Panc1 (cell line): Measurements from ENCODE around the gene PDLIM7. TPM values are rescaled to one million over a fixed set of nuclear protein-coding genes. Genes with fewer than 3 reads are reported as not detected.
A peak's percentile ranks its signal among the peaks of the same experiment; 100 is the strongest.

Experiments used
- ATAC-seq: fragments of 200-7000 bp; cut with Tn5 transposase; 2 replicates; pipeline ENCODE4 v1.9.1; 2020; ENCODE audit warnings: mild to moderate bottlenecking, moderate library complexity
- BruUV-seq: library from RNA; stranded (reverse); fragments of 400-500 nt; replicated peaks from 2 replicates; lab custom pipeline; 2021; lab: Mats Ljungman, UMichigan
- CTCF ChIA-PET: fragments of 300-600 bp; sonication (Branson Sonifier 250); formaldehyde crosslinking; loops from one replicate; lab custom pipeline; 2022; ENCODE audit warnings: antibody characterized with exemption; lab: Charles Lee
- POLR2A ChIA-PET: fragments of 300-600 bp; sonication (Branson Sonifier 250); formaldehyde crosslinking; loops from one replicate; lab custom pipeline; 2022; ENCODE audit warnings: antibody characterized with exemption; lab: Charles Lee
- DNase-seq: peaks from one replicate; pipeline ENCODE4 v3.0.0-alpha.2; 2010; ENCODE audit warnings: low read depth, low spot score
- H3K27ac ChIP-seq: 2 replicates; pipeline ENCODE4 v1.5.1; 2011; ENCODE audit warnings: mild to moderate bottlenecking, low read length, inconsistent platforms
- H3K27me3 ChIP-seq: fragments of 200-500 bp; sonication (Bioruptor generic); 2 replicates; pipeline ENCODE4 v1.6.0; 2014; ENCODE audit warnings: low read length, inconsistent platforms; ENCODE audit not compliant: control insufficient read depth, insufficient read depth
- H3K36me3 ChIP-seq: fragments of 200-500 bp; sonication (Bioruptor generic); 2 replicates; pipeline ENCODE4 v1.5.1; 2014; ENCODE audit warnings: inconsistent platforms, mild to moderate bottlenecking, low read length, moderate library complexity; ENCODE audit not compliant: control insufficient read depth, insufficient read depth
- H3K4me1 ChIP-seq: 2 replicates; pipeline ENCODE4 v1.5.1; 2011; ENCODE audit warnings: inconsistent platforms, mild to moderate bottlenecking, low read length, moderate library complexity; ENCODE audit not compliant: control insufficient read depth, insufficient read depth
- H3K4me3 ChIP-seq, 2 experiments: 2 replicates each; pipeline ENCODE4 v1.5.1; 2011 to 2012; ENCODE audit warnings: low read depth in 2 of 2, low read length in 2 of 2, mild to moderate bottlenecking in 2 of 2, inconsistent platforms in 1 of 2, moderate library complexity in 1 of 2
- H3K9me3 ChIP-seq: fragments of 200-500 bp; sonication (Bioruptor generic); 2 replicates; pipeline ENCODE4 v1.5.1; 2014; ENCODE audit warnings: low read depth, mild to moderate bottlenecking, inconsistent platforms, low read length, moderate library complexity; ENCODE audit not compliant: control insufficient read depth, insufficient read depth
- CTCF ChIP-seq: fragments of 450-650 bp; IDR thresholded peaks from 2 replicates; pipeline ENCODE4 v1.5.1; 2017; ENCODE audit warnings: mild to moderate bottlenecking
- POLR2AphosphoS5 ChIP-seq: IDR thresholded peaks from 2 replicates; pipeline ENCODE4 v1.6.1; 2012; ENCODE audit warnings: mild to moderate bottlenecking, low read depth, low read length, moderate library complexity
- REST ChIP-seq, 2 experiments: IDR thresholded peaks; 2 replicates each; pipeline ENCODE4 v1.6.1; 2011 to 2012; ENCODE audit warnings: low read depth in 2 of 2, control low read depth in 1 of 2, low read length in 1 of 2, mild to moderate bottlenecking in 1 of 2, moderate library complexity in 1 of 2; ENCODE audit not compliant: insufficient read depth in 1 of 2
- SIN3A ChIP-seq: IDR thresholded peaks from 2 replicates; pipeline ENCODE4 v1.6.1; 2012; ENCODE audit warnings: low read depth, mild to moderate bottlenecking, low read length, moderate library complexity, borderline replicate concordance; ENCODE audit not compliant: insufficient read depth
- TCF7L2 ChIP-seq: IDR thresholded peaks from 2 replicates; pipeline ENCODE4 v1.6.1; 2011; ENCODE audit warnings: mild to moderate bottlenecking, low read depth, low read length, inconsistent platforms
- in situ Hi-C: cut with HindIII; loops from 2 replicates; pipeline ENCODE4 v1.10.0; 2016; ENCODE audit warnings: low sequenced_read_pairs, low pct_unique_long_range_greater_than_20kb
- intact Hi-C: fragments of 100-400 bp; cut with micrococcal nuclease; formaldehyde crosslinking; loops from one replicate; pipeline ENCODE4 v1.10.0; 2022; ENCODE audit not compliant: unreplicated experiment
- total RNA-seq: library from RNA; stranded (reverse); gene quantifications from one replicate; pipeline ENCODE4 v1.2.1, GENCODE V29; 2021; ENCODE audit not compliant: unreplicated experiment

Gene PDLIM7
- total RNA-seq, 1 experiment from 2014 or later: 62.9 TPM

- no peaks in the 10 kb centered on the region for H3K27me3 ChIP-seq
- ChIA-PET CTCF (interaction anchor here (1.2 kb wide), 1 partner anchor 106 kb away, joined by 4 read pairs; no protein-coding TSS in a partner anchor), POLR2A (interaction anchor here (0.7 to 0.9 kb wide), 3 partner anchors 19 to 46 kb away, joined by 3 to 6 read pairs (median 4); no protein-coding TSS in a partner anchor)
These were observed 595 bp downstream of the PDLIM7 start for GRCh38 chr5:177496727-177497291.

More at GRCh38 chr5:177496727-177497291, 595 bp downstream of the PDLIM7 start:
- no peaks in the 10 kb centered on the region for H3K9me3 ChIP-seq
- no peak for TF ChIP-seq POLR2AphosphoS5
- TF ChIP-seq TCF7L2: no peak
- no peak for TF ChIP-seq CTCF
- TF ChIP-seq REST (IDR thresholded peaks at IDR 0.05; ENCODE audit: insufficient read depth in 1 of 2, low read depth in 2 of 2, low read length in 1 of 2): no peak
- no peak for TF ChIP-seq SIN3A
- H3K27ac ChIP-seq: peak overlapping the region; percentile 70
- H3K36me3 ChIP-seq: no peaks in the 10 kb centered on the region; the same call in 1 of the 2 replicates
- in situ Hi-C loops: no loop called here
- peak; percentile 20 for ATAC-seq
- no peak for DNase-seq
- no TSS peak for BruUV-seq
- H3K4me1 ChIP-seq: peaks cover 30% of the 10 kb centered on the region
- intact Hi-C loops: loop anchor here (5.0 kb wide), 1 partner anchor 105 kb away; no protein-coding TSS in a partner anchor
- H3K4me3 ChIP-seq: peak overlapping the region; percentile 56 to 63
